GM21423 (cell line): Measurements from ENCODE around the gene GZMM.

Source experiments
- ATAC-seq: cut with Tn5 transposase; IDR thresholded peaks from one replicate; pipeline ENCODE4 v1.9.1; 2021; ENCODE audit warnings: mild to moderate bottlenecking, moderate library complexity; ENCODE audit not compliant: unreplicated experiment

The GZMM gene

DNA sequence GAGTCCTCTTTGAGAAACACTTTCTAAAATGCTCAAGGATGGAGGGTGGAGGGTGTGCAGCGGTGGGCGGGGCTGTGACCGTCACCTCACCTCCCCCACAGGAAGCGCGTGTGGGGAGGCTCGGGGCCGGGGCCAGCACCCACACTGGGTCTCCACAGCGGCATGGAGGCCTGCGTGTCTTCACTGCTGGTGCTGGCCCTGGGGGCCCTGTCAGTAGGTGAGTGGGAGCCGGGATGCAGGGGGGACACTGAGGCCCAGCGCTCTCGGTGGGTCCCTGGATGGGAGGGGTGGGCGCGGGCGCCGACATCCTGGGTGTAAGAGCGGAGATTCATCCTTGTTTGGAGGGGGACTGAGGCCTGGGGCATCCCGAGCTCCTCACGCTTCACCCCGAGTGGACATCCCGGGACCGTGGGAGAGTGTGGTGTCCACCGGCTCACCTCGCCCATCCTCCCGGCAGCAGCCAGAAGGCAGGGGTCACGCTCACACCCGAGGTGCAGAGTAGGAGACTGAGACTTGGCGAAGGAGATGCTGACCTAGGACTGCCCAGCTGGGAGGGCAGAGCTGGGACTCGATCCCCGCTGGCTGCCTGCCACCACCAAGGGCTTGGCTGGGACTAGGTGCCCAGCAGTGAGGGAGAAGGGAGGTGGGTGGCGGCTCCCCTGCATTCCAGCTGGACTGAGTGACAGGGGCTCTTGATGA lies at the start of gene GZMM:
Gene GZMM (plus strand): TSS at position 144 of the 699 bp plus-strand sequence. CDS start 19 bp downstream, at position 163.
- no peak for ATAC-seq

DNA sequence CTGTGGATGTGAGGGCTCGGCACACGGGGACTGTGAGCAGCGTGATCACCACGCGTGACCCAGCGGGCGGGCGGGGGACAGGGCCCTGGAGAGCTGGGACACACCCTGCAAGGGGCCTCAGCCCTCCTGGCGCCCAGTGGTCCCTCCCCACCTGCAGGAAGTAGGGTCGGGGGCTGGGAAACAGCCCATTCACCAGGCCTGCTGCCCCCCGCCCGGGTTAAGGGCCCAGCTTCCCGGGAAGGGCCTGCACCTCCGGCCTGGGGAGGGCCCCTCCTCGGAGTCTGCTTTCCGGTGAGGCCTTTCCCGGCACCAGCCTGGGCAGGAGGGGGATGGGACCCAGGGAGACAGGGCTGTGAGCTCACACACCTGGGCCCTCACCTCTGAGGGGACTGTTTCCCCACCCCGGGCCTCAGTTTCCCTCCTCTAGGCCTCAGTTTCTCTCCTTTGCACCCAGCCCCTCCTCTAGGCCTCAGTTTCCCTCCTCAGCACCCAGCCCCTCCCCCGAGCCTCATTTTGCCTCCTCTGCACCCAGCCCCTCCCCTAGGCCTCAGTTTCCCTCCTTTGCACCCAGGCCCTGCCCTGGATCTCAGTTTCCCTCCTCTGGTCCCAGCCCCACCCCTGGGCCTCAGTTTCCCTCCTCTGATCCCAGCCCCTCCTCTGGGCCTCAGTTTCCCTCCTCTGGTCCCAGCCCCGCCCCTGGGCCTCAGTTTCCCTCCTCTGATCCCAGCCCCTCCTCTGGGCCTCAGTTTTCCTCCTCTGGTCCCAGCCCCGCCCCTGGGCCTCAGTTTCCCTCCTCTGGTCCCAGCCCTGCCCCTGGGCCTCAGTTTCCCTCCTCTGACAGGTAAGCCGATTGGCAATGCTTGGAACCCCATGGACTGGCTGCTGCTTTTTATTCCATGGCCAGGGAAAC lies 49.4 kb upstream of the GZMM start:
- no peak for ATAC-seq

GRCh38 chr19:495081-495401 lies 48.8 kb upstream of the GZMM start:
- no peak for ATAC-seq

DNA sequence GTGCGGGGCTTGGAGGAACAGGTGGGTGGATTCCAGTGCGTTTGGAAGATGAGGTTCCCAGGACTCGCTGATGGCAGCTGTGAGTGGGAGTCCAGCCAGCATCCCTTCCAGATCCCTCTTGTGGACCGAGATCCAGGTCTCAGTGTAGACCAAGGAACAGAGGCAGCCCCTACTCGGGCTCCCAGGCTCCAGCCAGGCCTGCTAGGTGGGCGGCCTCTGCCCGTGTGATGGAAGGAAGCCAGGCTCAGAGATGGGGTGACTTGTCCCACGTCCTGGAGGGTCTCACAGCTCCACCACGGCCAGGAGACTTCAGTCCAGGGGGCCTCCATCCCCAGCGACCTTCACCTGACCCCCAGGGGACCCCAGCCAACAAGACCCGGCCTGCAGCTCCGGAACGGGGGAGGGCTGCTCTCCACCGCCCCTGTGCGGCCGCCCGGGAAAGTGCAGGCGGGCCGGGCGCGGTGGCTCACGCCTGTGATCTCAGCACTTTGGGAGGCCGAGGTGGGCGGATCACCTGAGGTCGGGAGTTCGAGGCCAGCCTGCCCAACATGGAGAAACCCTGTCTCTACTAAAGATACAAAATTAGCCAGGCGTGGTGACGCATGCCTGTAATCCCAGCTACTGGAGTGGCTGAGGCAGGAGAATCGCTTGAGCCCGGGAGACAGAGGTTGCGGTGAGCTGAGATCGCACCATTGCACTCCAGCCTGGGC lies 48.3 kb upstream of the GZMM start:
- ATAC-seq: no peak

- no peak for ATAC-seq
Observed at GRCh38 chr19:496112-496665, 47.7 kb upstream of the GZMM start, which contains the start of gene MADCAM1. TSS of gene MADCAM1 (plus strand) at chr19:496486. CDS start at chr19:496500, 14 bp downstream.

- no peak for ATAC-seq
Observed at GRCh38 chr19:496986-497385, 46.9 kb upstream of the GZMM start.

DNA sequence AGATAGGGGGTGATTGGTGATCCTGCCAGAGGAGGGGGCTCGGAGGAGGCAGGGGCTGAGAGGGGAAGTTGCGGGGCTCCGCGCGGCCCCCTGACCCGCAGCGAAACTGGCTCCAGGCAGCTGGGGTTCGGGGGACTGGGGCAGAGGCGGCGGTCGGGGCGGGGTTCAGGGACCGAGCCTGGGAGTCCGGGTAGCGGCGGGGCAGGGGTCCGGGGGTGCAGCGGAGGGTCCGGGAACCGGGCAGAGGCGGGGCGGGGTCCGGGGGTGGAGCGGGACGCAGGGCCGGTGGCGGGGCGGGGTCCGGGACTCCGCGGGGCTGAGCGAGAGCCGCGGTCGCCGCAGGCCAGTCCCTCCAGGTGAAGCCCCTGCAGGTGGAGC lies 46.4 kb upstream of the GZMM start:
- ATAC-seq: no peak

DNA sequence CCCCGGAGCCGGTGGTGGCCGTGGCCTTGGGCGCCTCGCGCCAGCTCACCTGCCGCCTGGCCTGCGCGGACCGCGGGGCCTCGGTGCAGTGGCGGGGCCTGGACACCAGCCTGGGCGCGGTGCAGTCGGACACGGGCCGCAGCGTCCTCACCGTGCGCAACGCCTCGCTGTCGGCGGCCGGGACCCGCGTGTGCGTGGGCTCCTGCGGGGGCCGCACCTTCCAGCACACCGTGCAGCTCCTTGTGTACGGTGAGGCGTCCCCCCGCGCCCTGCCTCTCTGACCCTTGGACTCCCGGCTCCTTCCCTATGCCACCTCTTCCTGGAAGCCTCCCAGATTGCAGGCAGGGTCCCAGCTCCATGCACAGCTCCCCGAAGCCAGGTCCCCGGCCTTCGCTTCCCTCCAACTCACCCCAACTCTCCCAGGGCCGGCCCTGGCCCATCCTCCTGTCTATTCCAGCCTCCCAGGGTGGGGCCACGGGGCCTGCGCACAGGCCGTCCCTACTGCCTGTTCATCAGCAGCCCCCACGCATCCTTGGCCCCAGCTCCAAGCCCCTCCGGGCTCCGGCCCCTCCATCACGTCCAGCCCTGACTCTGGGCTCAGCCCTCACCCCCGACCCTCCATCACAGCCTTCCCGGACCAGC lies 45.9 kb upstream of the GZMM start:
- no peak for ATAC-seq

DNA sequence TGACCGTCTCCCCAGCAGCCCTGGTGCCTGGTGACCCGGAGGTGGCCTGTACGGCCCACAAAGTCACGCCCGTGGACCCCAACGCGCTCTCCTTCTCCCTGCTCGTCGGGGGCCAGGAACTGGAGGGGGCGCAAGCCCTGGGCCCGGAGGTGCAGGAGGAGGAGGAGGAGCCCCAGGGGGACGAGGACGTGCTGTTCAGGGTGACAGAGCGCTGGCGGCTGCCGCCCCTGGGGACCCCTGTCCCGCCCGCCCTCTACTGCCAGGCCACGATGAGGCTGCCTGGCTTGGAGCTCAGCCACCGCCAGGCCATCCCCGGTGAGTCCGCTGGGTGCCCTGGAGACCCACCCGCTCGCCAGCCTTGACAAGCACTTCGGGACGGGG lies 45.4 kb upstream of the GZMM start:
- no peak for ATAC-seq

- ATAC-seq: no peak
Observed at GRCh38 chr19:498977-499623, 44.8 kb upstream of the GZMM start.

- ATAC-seq: no peak
Observed at GRCh38 chr19:501646-502045, 42.2 kb upstream of the GZMM start.

GRCh38 chr19:504616-505015 lies 39.2 kb upstream of the GZMM start:
- no peak for ATAC-seq

GRCh38 chr19:506404-507285 lies 37.2 kb upstream of the GZMM start:
- peak; percentile 65 for ATAC-seq

GRCh38 chr19:507286-508203 lies 36.3 kb upstream of the GZMM start, which contains the start of gene TPGS1:
TSS of gene TPGS1 (plus strand) at chr19:507497. CDS start at chr19:507507, 10 bp downstream.
- peak; percentile 50 for ATAC-seq

DNA sequence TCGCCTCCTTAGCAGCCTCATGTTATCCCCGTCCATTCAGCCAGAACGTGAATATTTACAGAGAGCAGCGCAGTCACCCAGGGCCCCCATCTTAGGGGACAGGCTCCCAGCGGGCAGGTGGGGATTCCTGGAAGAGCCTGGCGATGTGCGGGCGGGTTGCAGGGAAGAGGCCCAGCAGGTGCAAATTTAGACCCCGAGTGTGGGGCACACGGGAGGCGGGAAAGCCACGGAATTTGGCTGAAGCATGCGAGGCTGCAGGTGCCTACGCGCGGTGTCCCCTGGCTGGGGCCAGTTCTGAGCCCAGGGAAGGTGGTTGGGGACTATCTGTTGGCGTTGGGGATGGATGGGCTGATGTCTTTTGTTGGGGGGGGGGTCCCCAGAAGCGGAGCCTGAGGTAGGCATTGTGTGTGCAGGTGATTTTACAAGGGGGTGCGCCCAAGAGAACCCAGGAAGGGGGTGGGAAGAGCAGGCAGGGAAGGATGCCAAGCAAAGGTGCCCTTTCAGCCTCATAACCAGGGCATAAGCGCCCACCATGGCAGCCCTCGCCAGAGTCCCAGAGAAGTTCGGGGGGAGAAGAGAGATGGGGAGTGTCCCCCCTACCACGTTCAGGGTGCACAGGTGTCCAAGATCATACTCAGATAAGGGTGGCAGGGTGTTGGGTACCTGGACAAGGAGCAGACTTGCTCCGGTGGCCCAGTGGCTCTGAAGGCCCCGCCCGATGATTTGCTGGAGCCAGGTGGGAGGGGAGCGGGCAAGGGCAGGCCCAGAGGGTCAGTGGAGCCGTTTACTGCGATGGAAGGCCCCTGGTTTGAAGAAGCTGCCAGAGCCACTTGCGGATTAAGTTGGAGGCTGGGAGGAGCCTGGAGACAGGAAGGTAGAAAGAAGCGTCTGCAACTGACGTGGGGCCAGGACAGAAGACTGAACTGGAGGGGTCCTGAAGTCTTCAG lies 35.4 kb upstream of the GZMM start:
- no peak for ATAC-seq

DNA sequence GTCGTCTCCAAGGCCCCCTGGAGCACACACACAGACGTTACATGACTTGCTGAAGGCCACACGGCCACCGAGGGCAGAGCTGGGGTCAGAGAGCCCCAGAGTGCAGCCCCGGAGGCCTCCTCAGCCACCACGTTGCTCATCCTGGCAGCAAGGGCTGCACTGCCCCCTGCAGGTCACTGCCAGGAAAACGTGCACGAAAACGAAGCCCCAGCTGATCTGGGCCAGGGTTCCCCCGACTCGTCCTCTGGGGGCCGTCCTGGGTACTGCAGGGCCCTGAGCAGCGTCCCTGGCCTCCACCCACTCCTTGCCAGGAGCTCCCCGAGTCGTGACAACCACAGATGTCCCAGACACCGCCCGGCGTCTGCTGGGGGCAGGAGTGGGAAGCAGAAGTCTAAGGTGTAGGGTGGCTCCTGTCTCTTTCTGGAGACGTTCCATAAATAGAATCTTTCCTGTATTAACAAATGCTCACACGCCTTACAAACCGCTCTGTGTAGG lies 33.2 kb upstream of the GZMM start:
- ATAC-seq: no peak
